ENCODE results near the gene ERF.
A peak's percentile ranks its signal among the peaks of the same experiment; 100 is the strongest.

The ERF gene

DNA sequence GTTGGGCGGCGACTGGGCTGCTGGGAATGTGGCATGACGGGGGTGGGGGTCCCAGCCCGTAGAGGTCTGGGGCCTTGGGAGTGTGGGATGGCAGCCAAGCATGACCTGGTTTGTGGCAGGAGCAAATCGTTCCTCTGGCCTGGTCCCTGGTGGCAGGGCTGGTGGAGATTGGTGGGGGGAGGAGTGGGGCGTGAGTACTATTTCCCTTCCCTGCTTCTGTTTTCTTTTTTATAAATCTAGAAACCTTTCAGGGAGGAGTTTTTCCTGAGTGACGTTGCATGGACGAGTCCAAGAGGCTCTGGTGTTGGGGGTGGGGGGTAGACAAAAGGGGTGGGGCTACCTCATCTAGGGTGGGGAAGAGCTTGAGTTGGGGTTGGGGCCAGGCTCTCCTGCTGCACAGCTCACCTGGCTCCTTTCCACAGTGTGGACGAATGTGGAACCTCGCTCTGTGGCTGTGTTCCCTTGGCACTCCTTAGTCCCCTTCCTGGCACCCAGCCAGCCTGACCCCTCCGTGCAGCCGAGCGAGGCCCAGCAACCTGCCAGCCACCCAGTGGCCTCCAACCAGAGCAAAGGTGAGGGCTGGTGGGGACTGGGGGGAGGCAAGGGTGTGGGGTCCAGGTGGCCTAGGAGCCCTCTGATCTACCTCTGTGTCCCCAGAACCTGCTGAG lies 31.6 kb upstream of the ERF start:
- peak overlapping the region; percentile 10 for H4K8ac ChIP-seq (ENCODE audit: low read depth, low read length)
- peak overlapping the region; percentile 83 for H3K9ac ChIP-seq (ENCODE audit: low read depth, low read length, poor library complexity)
- no peak for DNase-seq (ENCODE audit: low spot score)
- peak overlapping the region; percentile 88 for H2BK12ac ChIP-seq (ENCODE audit: low read length)
- H2BK15ac ChIP-seq (ENCODE audit: low read length), result peak overlapping the region; percentile 39
- H2AK5ac ChIP-seq (ENCODE audit: low read depth, low read length), result peak overlapping the region; percentile 91
- H3K36me3 ChIP-seq (replicated peaks in 1 of 2; ENCODE audit: control insufficient read depth in 2 of 2, insufficient read depth in 2 of 2, low read length in 2 of 2), result peaks cover 52 to 61% of the 10 kb centered on the region in 2 donors
- no peak overlapping the region for H3K4me2 ChIP-seq (ENCODE audit: insufficient read depth, low read length, poor library complexity, severe bottlenecking)
- no CpG with 5 or more reads among the region's 13 CpGs for WGBS, 2 donors (ENCODE audit: extremely low coverage in 2 of 2, insufficient read length in 2 of 2, insufficient replicate concordance in 1 of 2)
- H3K27ac ChIP-seq (replicated peaks; ENCODE audit: low read length), result no peak overlapping the region
- H3K9me3 ChIP-seq (replicated peaks in 1 of 2; ENCODE audit: control insufficient read depth in 2 of 2, insufficient read depth in 1 of 2, low read depth in 1 of 2, low read length in 2 of 2), result peaks cover 0 to 2% of the 10 kb centered on the region in 2 donors
- H3K4ac ChIP-seq (ENCODE audit: low read length), result no peak overlapping the region
- H2BK5ac ChIP-seq (ENCODE audit: low read length), result peak overlapping the region; percentile 55
- H3K23ac ChIP-seq (ENCODE audit: low read depth, low read length, poor library complexity), result peak overlapping the region; percentile 60
- H3K4me1 ChIP-seq (ENCODE audit: control insufficient read depth in 2 of 2, insufficient read depth in 1 of 2, low read depth in 1 of 2, low read length in 2 of 2), result peaks cover 31 to 34% of the 10 kb centered on the region in 2 donors
- no peak overlapping the region for H2BK120ac ChIP-seq (ENCODE audit: low read depth, low read length)
- H4K91ac ChIP-seq (ENCODE audit: low read depth, low read length, poor library complexity), result no peak overlapping the region
- no peak overlapping the region for H3K14ac ChIP-seq (ENCODE audit: low read length)
- H3K18ac ChIP-seq (ENCODE audit: low read length), result peak overlapping the region; percentile 59
- H2AFZ ChIP-seq (ENCODE audit: low read length), result no peak overlapping the region
- peaks cover 0 to 2% (median 0%) of the 10 kb centered on the region in 3 experiments for H3K27me3 ChIP-seq (ENCODE audit: control insufficient read depth in 3 of 3, insufficient read depth in 3 of 3, low read depth in 1 of 3, low read length in 3 of 3)
- H3K79me1 ChIP-seq (ENCODE audit: low read depth, low read length), result peaks cover 30% of the 10 kb centered on the region
- peak overlapping the region; percentile 11 to 96 for H3K4me3 ChIP-seq (ENCODE audit: low read length in 2 of 2)

GRCh38 chr19:42285988-42286348 lies 31.0 kb upstream of the ERF start:
- H3K36me3 ChIP-seq (replicated peaks in 1 of 2; ENCODE audit: control insufficient read depth in 2 of 2, insufficient read depth in 2 of 2, low read length in 2 of 2), result peaks cover 48 to 56% of the 10 kb centered on the region in 2 donors
- DNase-seq (ENCODE audit: low spot score), result no peak
- H3K9me3 ChIP-seq (replicated peaks in 1 of 2; ENCODE audit: control insufficient read depth in 2 of 2, insufficient read depth in 1 of 2, low read depth in 1 of 2, low read length in 2 of 2), result peaks cover 0 to 2% of the 10 kb centered on the region in 2 donors
- H3K4me2 ChIP-seq (ENCODE audit: insufficient read depth, low read length, poor library complexity, severe bottlenecking), result peak overlapping the region; percentile 97
- H2BK120ac ChIP-seq (ENCODE audit: low read depth, low read length), result no peak overlapping the region
- H3K9ac ChIP-seq (ENCODE audit: low read depth, low read length, poor library complexity), result peak overlapping the region; percentile 83
- no peak overlapping the region for H4K91ac ChIP-seq (ENCODE audit: low read depth, low read length, poor library complexity)
- no peak overlapping the region for H2AFZ ChIP-seq (ENCODE audit: low read length)
- no peak overlapping the region for H3K27ac ChIP-seq (replicated peaks; ENCODE audit: low read length)
- H3K14ac ChIP-seq (ENCODE audit: low read length), result no peak overlapping the region
- peaks cover 35 to 38% of the 10 kb centered on the region in 2 donors for H3K4me1 ChIP-seq (ENCODE audit: control insufficient read depth in 2 of 2, insufficient read depth in 1 of 2, low read depth in 1 of 2, low read length in 2 of 2)
- H2BK15ac ChIP-seq (ENCODE audit: low read length), result peak overlapping the region; percentile 39
- peaks cover 31% of the 10 kb centered on the region for H3K79me1 ChIP-seq (ENCODE audit: low read depth, low read length)
- H3K23ac ChIP-seq (ENCODE audit: low read depth, low read length, poor library complexity), result peak overlapping the region; percentile 60
- peak overlapping the region; percentile 11 to 96 for H3K4me3 ChIP-seq (ENCODE audit: low read length in 2 of 2)
- H3K18ac ChIP-seq (ENCODE audit: low read length), result peak overlapping the region; percentile 59
- H2AK5ac ChIP-seq (ENCODE audit: low read depth, low read length), result peak overlapping the region; percentile 91
- peak overlapping the region; percentile 55 for H2BK5ac ChIP-seq (ENCODE audit: low read length)
- WGBS, 2 donors (ENCODE audit: extremely low coverage in 2 of 2, insufficient read length in 2 of 2, insufficient replicate concordance in 1 of 2), result no CpG with 5 or more reads among the region's 6 CpGs
- H4K8ac ChIP-seq (ENCODE audit: low read depth, low read length), result no peak overlapping the region
- peak overlapping the region; percentile 88 for H2BK12ac ChIP-seq (ENCODE audit: low read length)
- H3K4ac ChIP-seq (ENCODE audit: low read length), result no peak overlapping the region
- peaks cover 0 to 2% (median 0%) of the 10 kb centered on the region in 3 experiments for H3K27me3 ChIP-seq (ENCODE audit: control insufficient read depth in 3 of 3, insufficient read depth in 3 of 3, low read depth in 1 of 3, low read length in 3 of 3)

DNA sequence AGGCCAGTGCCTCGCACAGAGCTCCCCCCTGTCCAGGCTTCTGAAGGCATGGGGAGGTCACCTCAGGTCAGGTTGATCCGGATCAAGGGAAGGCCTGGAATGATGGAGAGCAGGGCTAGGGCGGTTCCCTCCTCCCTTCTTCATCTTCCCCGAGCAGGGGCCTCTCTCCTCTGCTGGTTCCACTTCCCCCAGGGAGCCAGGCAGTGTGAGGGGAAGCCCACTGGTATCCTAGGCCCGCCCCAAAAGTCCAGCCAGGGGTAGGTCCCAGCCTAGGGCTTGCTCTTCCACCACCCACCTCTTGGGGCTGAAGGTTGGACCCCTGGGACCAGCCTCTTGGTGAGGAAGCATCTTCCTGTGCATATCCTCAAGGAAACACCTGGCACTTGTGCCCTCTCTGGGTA lies 30.6 kb upstream of the ERF start:
- no peak overlapping the region for H2BK12ac ChIP-seq (ENCODE audit: low read length)
- H3K9me3 ChIP-seq (replicated peaks in 1 of 2; ENCODE audit: control insufficient read depth in 2 of 2, insufficient read depth in 1 of 2, low read depth in 1 of 2, low read length in 2 of 2), result peaks cover 0 to 2% of the 10 kb centered on the region in 2 donors

GRCh38 chr19:42284591-42285341 lies 29.8 kb upstream of the ERF start:
- Histone ChIP-seq H2BK12ac (ENCODE audit: low read length) (no peak overlapping the region), H3K23ac (ENCODE audit: low read depth, low read length, poor library complexity) (peak overlapping the region; percentile 44), H3K9me3 (replicated peaks in 1 of 2; ENCODE audit: control insufficient read depth in 2 of 2, insufficient read depth in 1 of 2, low read depth in 1 of 2, low read length in 2 of 2) (peaks cover 0 to 2% of the 10 kb centered on the region in 2 donors), H3K27ac (replicated peaks; ENCODE audit: low read length) (peak overlapping the region; percentile 50), H3K79me1 (ENCODE audit: low read depth, low read length) (peaks cover 28% of the 10 kb centered on the region), H2BK15ac (ENCODE audit: low read length) (no peak overlapping the region), H2BK5ac (ENCODE audit: low read length) (peak overlapping the region; percentile 62), H3K9ac (ENCODE audit: low read depth, low read length, poor library complexity) (peak overlapping the region; percentile 94), H2AK5ac (ENCODE audit: low read depth, low read length) (peak overlapping the region; percentile 82), H3K14ac (ENCODE audit: low read length) (peak overlapping the region; percentile 97), H3K27me3 (ENCODE audit: control insufficient read depth in 3 of 3, insufficient read depth in 3 of 3, low read depth in 1 of 3, low read length in 3 of 3) (peaks cover 0 to 2% (median 0%) of the 10 kb centered on the region in 3 experiments), H3K4me2 (ENCODE audit: insufficient read depth, low read length, poor library complexity, severe bottlenecking) (peak overlapping the region; percentile 97), H4K8ac (ENCODE audit: low read depth, low read length) (peak overlapping the region; percentile 58), H3K4me3 (ENCODE audit: low read length in 2 of 2) (peak overlapping the region; percentile 87 to 96), H2BK120ac (ENCODE audit: low read depth, low read length) (no peak overlapping the region), H2AFZ (ENCODE audit: low read length) (peak overlapping the region; percentile 39), H3K4ac (ENCODE audit: low read length) (peak overlapping the region; percentile 81), H3K4me1 (ENCODE audit: control insufficient read depth in 2 of 2, insufficient read depth in 1 of 2, low read depth in 1 of 2, low read length in 2 of 2) (peaks cover 35 to 38% of the 10 kb centered on the region in 2 donors), H3K36me3 (replicated peaks in 1 of 2; ENCODE audit: control insufficient read depth in 2 of 2, insufficient read depth in 2 of 2, low read length in 2 of 2) (peaks cover 36 to 44% of the 10 kb centered on the region in 2 donors), H4K91ac (ENCODE audit: low read depth, low read length, poor library complexity) (no peak overlapping the region), H3K18ac (ENCODE audit: low read length) (peak overlapping the region; percentile 92)
- peak; percentile 29 for DNase-seq (ENCODE audit: low spot score)
- no CpG with 5 or more reads among the region's 41 CpGs for WGBS, 2 donors (ENCODE audit: extremely low coverage in 2 of 2, insufficient read length in 2 of 2, insufficient replicate concordance in 1 of 2)

More for the DNA sequence above, 30.6 kb upstream of the ERF start:
- peak overlapping the region; percentile 62 for H2BK5ac ChIP-seq (ENCODE audit: low read length)
- no CpG with 5 or more reads among the region's 5 CpGs for WGBS, 2 donors (ENCODE audit: extremely low coverage in 2 of 2, insufficient read length in 2 of 2, insufficient replicate concordance in 1 of 2)
- H3K4me3 ChIP-seq (ENCODE audit: low read length in 2 of 2), result peak overlapping the region; percentile 87 to 96
- peak overlapping the region; percentile 50 for H3K27ac ChIP-seq (replicated peaks; ENCODE audit: low read length)
- peaks cover 29% of the 10 kb centered on the region for H3K79me1 ChIP-seq (ENCODE audit: low read depth, low read length)
- H3K4ac ChIP-seq (ENCODE audit: low read length), result no peak overlapping the region
- H3K14ac ChIP-seq (ENCODE audit: low read length), result no peak overlapping the region
- H3K9ac ChIP-seq (ENCODE audit: low read depth, low read length, poor library complexity), result no peak overlapping the region
- no peak overlapping the region for H2BK15ac ChIP-seq (ENCODE audit: low read length)
- H2BK120ac ChIP-seq (ENCODE audit: low read depth, low read length), result no peak overlapping the region
- no peak for DNase-seq (ENCODE audit: low spot score)
- no peak overlapping the region for H4K8ac ChIP-seq (ENCODE audit: low read depth, low read length)
- H3K4me2 ChIP-seq (ENCODE audit: insufficient read depth, low read length, poor library complexity, severe bottlenecking), result peak overlapping the region; percentile 97
- peaks cover 44 to 51% of the 10 kb centered on the region in 2 donors for H3K36me3 ChIP-seq (replicated peaks in 1 of 2; ENCODE audit: control insufficient read depth in 2 of 2, insufficient read depth in 2 of 2, low read length in 2 of 2)
- H3K27me3 ChIP-seq (ENCODE audit: control insufficient read depth in 3 of 3, insufficient read depth in 3 of 3, low read depth in 1 of 3, low read length in 3 of 3), result peaks cover 0 to 2% (median 0%) of the 10 kb centered on the region in 3 experiments
- H2AK5ac ChIP-seq (ENCODE audit: low read depth, low read length), result peak overlapping the region; percentile 91
- H3K4me1 ChIP-seq (ENCODE audit: control insufficient read depth in 2 of 2, insufficient read depth in 1 of 2, low read depth in 1 of 2, low read length in 2 of 2), result peaks cover 35 to 38% of the 10 kb centered on the region in 2 donors
- no peak overlapping the region for H2AFZ ChIP-seq (ENCODE audit: low read length)
- no peak overlapping the region for H3K23ac ChIP-seq (ENCODE audit: low read depth, low read length, poor library complexity)
- peak overlapping the region; percentile 42 for H3K18ac ChIP-seq (ENCODE audit: low read length)
- no peak overlapping the region for H4K91ac ChIP-seq (ENCODE audit: low read depth, low read length, poor library complexity)

All from neuronal stem cell (in vitro differentiated cells).